HG03066 (cell line): ENCODE data around the gene ZNF20.

ENCODE experiments used
- ATAC-seq: cut with Tn5 transposase; IDR thresholded peaks from one replicate; pipeline ENCODE4 v1.9.1; 2021; ENCODE audit warnings: low read depth; ENCODE audit not compliant: unreplicated experiment

ZNF20 gene

DNA sequence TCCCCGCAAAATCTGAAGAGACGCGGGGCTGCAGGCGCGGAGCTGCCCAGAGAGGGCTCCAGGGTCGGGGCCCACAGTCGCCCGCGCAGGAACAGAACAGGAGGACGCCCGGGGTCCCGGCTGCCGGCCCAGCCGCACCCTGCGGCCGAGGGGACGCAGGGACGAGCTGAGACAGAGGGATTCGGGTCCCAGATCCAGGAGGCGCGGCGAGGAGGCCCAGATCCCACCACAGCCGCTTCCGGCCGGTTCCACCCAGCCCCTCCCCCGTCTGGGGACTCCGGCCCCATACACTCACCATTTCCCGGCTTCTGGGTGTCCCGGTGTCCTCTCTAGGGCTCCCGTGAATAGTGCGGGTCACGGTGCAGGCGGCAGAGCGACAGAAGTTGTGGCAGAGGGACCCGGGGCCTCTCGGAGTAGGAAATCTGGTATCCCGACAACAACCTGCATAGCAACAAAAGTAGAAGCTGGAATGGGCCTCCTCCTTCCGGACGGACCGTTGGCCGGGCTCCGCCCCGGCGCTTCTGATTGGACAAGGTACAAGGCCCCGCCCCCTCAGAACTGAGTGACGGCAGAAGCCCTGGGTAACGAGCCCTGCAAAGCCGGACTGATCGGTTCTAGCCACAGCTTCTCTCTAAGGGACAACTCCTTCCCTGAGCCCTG lies at the start of gene ZNF20:
TSS of gene ZNF20 (minus strand) at position 466 of the 660 bp plus-strand sequence. CDS start at position 298, 168 bp downstream.
- peak; percentile 89 for ATAC-seq

- ATAC-seq: no peak
These were observed 47.5 kb upstream of the ZNF20 start for GRCh38 chr19:12187625-12188024.

- ATAC-seq: no peak
These were observed 40.2 kb upstream of the ZNF20 start for GRCh38 chr19:12180377-12180776.

- no peak for ATAC-seq
These were observed 26.5 kb upstream of the ZNF20 start for GRCh38 chr19:12166626-12167025.

- ATAC-seq: no peak
These were observed 23.7 kb upstream of the ZNF20 start for GRCh38 chr19:12163826-12164225.

GRCh38 chr19:12162882-12163806 lies 23.0 kb upstream of the ZNF20 start, which contains the start of gene ZNF136:
Gene ZNF136, plus strand, starts transcription at chr19:12163096. Its CDS starts 108 bp downstream, at chr19:12163204.
- ATAC-seq: peak; percentile 92

DNA sequence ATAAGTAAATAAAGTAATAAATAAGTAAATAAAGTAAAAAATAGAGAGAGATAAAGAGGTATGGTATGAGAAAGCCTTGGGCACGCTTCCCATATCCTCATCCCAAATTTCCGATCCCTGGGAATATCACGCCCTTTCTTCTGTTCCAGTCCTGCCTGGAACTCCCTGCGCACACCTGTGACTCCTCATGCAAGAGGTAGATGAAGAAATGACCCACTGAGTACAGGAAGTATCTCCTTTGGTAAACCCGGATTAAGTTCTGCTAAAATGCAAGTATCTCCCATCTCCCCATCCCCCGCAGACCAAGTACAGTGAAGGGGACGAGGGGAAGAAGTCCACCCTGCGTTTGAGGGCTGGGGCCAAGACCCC lies 22.3 kb upstream of the ZNF20 start:
- peak; percentile 21 for ATAC-seq

- no peak for ATAC-seq
These were observed 19.7 kb upstream of the ZNF20 start for GRCh38 chr19:12159773-12160414.

- peak; percentile 68 for ATAC-seq
These were observed 16.3 kb upstream of the ZNF20 start, which contains the start of gene ZNF625 for GRCh38 chr19:12156223-12157058. Gene ZNF625, minus strand, starts transcription at chr19:12156734. Its CDS starts 176 bp downstream, at chr19:12156558.

- no peak for ATAC-seq
These were observed 15.2 kb upstream of the ZNF20 start for GRCh38 chr19:12155324-12155860.

DNA sequence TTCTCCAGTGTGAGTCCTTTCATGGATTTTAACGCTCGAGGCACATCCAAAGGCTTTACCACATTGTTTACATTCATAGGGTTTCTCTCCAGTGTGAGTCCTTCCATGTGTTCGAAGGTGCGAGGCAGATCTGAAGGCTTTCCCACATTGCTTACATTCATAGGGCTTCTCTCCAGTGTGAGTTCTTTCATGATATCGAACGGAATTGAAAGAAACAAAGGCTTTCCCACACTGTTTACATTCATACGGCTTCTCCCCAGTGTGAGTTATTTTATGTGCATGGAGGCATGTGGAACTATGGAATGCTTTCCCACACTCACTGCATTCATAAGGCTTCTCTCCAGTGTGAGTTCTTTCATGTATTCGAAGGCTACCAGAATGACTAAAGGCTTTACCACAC lies 5.2 kb upstream of the ZNF20 start:
- ATAC-seq: no peak

DNA sequence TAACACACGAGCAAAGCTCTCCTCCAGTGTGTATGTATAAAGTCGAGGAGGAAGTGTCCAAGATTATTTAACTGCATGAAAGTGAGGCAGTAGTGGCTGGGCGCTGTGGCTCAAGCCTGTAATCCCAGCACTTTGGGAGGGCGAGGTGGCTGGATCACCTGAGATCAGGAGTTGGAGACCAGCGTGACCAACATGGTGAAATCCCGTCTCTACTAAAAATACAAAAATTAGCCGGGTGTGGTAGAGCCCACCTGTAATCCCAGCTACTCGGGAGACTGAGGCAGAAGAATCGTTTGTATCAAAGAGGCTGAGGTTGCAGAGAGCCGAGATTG lies 1.2 kb upstream of the ZNF20 start:
- ATAC-seq: no peak

GRCh38 chr19:12140545-12141404 lies 625 bp upstream of the ZNF20 start:
- ATAC-seq: no peak

- ATAC-seq: no peak
These were observed 881 bp downstream of the ZNF20 start for GRCh38 chr19:12139269-12139668.

DNA sequence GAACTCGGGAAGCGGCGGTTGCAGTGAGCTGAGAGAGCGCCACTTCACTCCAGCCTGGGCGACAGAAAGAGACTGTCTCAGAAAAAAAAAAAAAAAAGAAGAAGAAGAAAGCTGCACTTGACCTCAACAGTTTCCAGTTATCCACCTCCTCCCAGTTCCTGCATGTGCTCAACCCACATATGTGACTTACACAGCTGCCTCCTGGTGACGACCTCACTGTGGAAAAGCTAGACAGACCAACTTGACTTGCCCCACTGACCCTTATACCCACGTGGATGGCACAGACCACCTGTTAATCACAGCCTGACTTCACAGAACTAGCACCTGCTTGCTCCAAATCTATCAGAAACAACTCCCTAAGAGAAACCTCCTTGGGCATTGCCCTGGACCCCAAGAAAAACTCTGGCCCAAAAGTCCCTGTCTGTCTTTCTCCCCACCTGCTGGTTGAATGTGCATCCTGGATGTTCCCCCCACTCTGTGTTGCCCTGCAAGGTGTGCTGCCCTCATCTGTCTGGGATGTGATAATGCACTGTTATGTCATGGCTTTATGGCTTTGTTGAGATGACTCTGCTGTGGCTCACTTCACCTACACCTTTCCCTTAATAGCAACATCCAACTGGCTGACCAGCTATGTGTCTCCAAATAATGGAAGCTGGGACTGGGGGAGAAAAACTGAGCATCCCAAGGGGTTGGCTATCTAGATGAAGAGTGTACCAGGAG lies 2.8 kb downstream of the ZNF20 start:
- no peak for ATAC-seq

- ATAC-seq: no peak
These were observed 7.1 kb downstream of the ZNF20 start for GRCh38 chr19:12133069-12133468.

DNA sequence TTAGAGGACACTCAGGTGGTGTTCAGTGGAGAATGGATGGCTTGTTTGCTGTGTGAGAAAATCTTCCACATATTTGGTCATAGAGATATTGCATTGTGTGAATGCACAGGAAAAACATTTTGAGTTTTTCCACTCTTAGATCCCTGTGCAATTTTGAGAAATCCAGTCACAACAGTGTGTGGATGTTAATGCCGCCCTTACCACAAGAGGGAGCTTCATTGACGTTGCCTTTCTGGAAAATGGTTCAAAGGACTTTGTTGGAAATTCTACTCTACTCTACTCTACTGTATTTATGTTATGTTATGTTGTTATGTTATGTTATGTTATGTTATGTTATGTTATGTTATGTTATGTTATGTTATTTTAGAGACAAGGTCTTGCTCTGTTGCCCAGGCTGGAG lies 13.4 kb downstream of the ZNF20 start:
- no peak for ATAC-seq

GRCh38 chr19:12117201-12117970 lies 22.8 kb downstream of the ZNF20 start:
- ATAC-seq: no peak
